ENCODE measurements around the gene HOXD4.

The HOXD4 gene

DNA sequence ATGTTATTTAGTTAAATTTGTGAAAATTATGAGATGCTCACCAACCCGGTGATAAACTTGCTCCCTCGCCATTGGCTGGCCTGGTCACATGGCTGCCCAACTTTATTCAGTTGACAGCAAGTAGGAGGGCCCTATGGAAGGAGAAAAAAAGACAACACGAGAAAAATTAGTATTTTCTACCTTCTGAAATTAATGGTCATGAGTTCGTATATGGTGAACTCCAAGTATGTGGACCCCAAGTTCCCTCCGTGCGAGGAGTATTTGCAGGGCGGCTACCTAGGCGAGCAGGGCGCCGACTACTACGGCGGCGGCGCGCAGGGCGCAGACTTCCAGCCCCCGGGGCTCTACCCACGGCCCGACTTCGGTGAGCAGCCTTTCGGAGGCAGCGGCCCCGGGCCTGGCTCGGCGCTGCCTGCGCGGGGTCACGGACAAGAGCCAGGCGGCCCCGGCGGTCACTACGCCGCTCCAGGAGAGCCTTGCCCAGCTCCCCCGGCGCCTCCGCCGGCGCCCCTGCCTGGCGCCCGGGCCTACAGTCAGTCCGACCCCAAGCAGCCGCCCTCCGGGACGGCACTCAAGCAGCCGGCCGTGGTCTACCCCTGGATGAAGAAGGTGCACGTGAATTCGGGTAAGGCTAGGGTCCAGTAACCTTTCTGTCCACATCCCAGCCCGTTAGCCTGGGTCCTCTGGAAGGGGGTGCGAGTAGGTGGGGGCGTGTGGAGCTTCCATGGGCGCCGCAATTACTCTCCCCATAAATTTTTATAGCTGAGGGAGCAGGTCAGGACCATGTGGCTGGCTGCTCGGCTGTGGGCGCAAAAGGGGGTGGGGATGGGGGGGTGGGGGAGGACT lies at the start of gene HOXD4:
Gene HOXD4, plus strand, starts transcription at position 109 of the 846 bp plus-strand sequence. Its CDS starts 84 bp downstream, at position 193.
- no peak for DNase-seq

DNA sequence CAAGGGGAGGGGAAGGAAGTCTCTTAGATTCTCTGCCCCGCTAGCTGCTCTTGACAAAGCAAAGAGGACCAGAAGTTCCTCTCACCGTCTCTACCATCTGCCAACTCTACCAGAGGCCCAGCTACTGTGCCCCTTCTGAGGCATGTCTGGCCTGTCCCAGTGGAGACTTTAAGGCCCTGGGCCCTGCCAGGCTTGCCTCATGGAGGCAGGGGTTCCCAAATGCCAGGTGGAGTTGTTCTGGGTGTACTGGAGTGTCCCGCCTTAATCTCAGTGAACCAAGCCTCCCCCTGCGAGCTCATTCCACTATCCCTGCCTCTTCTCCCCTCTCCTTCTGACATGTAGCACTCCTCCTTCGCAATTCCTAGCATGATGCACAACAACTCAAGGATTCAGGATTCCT lies 49.5 kb upstream of the HOXD4 start:
- DNase-seq: no peak

DNA sequence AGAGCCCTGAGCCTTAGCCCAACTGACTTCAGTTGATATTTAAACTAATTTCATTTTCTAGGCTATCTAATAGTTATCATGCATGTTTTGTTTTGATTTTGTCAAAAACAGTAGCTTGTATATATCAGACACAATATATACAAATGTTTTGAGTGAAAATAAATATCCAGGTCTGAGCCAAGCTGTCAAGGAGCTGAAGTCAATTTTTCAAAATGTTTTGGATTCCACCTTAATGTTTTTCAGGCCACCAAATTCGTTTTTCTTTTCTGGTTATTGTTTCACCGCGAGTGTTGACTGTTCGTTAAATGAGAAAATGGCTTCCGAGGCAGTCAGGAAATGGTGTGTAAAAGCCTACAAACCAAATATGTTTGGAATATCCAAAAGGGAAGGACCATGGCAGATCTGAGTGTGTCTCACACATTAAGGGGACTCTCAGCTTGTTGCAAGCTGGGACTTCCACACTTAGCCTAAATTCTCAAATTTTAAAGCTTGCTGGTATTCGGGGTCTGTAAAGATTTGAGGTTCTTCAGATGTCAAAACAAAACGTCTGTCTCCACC lies 49.0 kb upstream of the HOXD4 start:
- no peak for DNase-seq

DNA sequence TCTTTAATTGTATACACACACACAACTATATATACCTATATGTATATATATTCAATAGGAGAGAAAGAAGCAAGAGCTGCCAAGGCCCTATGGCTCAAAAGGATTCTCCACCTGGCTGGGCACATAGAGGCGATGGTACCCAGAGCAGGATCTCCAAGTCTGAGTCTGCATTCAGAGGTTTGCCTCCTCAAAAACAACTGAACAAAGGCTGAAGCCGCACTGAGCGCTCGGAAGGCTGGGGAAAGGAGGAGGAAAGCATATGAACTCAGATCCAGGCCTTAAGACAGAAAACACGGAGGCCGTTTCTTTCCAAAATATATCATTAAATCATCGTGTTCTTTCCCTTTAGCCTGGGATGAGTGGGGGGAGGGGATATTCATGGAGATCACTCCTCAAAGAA lies 48.2 kb upstream of the HOXD4 start:
- no peak for DNase-seq

DNA sequence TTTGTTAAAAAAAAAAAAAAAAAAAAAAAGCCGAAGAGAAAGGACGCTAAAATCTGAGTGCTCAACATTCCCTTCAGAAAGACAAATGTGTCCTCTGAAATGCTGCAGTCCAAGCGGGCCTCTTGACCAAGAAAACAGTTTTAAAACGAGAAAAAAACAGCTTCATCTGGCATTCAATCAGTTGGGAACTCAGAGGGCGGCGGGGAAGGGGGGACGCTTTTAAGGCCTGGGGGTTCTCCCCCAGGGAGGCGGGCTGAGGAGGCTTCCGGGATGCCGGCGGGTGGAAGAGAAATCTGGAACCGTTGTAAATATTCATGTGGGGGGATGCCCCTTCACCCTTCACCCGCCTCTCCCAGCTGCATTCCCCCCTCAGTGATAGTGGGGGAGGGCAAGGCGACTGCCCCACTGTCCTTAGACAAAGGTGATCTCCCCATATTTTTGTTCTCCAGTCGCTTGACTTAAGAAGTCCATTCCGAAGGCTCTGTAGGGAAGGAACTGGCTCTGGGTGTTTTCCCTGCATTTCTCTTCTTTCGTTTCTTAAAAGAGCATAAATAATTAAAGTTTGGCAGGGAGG lies 47.5 kb upstream of the HOXD4 start:
- DNase-seq: no peak

DNA sequence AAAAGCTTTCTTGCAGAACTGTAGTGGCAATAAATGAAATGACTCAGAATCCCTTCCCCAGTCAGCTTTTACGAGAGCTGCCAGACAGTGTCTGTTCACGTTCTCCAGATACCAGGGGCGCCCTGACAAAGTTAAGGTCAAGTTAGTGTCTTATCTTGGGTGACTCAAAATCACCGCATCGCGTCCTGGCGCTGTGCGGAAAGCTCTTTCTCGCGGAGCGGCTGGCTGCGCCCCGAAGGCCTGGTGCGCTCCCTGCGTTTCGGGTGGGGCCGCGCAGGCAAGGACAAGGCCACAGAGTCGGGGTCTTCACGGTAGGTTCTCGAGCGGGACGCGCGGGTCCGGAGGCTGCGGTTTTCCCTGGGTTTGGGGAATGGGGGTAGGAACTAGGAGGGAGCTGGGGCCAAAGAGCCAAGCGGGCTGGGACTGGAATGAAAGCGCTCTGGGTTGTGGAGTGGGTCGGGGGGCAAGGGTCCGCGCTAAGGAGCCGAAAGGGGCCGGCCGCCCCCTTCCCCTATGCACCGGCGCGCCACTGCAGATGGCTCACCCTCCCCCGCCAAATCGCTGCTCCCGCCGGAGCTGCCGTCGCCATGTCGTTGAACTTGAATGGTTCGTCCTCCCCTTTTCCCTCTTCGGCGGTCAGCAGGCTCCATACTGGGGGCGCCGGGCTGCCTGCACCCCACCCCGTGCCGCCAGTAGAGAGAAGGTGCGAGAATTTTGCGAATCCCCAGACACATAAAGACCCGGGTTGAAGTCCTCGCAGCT lies 46.9 kb upstream of the HOXD4 start:
- DNase-seq: no peak

DNA sequence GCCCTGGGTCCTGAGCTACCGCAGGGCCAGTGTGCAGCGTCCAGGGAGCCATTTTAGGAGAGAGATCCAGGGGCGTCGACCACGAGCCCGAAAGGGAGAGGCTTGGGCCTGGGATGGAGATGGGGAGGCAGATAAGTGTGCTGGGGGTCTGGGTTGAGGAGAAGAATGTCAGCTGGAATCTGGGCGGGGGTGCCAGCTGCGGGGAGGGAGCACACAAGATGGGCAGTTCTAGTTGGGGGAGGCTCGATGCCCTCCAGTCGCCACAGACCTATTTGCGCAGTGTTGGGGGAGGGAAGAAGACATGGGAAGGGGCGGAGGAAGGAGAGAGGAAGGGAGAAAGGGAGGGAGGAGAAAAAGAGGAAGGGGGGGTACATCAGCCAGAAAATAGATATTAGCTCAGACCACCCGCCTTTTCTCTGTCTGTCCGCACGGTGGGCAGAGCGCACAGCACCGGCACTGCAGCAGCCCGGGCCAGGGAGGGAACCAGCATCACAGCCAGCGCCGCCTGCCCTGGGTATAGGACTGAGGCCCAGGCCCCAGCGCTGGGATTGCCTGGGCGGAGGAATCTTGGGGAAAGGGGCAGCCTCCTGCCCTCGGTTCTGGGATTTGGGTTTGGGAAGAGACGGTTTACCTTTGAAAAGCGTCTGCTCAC lies 46.1 kb upstream of the HOXD4 start:
- no peak for DNase-seq

DNA sequence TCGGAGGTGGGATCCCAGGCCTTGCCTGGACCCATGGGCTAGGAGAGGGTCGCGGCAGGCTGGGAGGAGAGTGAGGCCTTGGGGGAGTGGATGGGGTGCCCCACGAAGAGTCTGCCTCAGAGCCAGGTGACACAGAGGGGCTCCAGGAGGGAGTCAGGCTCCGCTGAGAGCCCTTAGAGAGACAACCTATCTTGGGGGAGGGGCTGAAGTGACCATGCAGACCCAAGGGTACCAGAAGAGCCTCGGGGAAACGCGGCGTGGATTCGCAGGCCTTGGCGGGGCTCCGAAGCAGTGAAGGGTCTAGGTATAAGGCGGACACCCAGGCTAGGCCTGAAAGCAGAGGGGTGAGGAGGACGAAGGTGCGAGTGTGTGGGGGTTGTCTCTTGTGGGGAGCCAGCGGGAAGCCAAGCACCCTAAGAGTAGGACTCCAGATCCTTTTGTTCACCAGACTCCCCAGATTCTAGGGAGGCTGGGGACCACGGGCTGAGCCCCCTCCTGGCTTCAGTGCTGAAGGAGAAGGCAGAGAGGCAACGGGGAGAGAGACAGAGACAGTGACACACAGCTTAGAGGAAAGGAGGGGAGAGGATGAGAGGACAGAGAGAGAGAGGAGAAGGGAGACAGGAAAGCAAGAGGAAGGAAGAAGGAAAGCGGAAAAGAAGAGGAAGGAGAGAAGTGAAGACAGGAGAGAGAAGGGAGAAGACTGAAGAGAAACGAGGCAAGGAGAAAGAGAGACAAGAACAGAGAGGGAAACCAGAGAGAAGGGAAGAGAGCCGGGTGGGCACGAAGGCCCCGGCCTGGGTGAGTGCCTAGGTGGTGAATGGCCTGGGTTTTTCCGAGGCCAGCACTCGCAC lies 45.4 kb upstream of the HOXD4 start:
- DNase-seq: no peak

DNA sequence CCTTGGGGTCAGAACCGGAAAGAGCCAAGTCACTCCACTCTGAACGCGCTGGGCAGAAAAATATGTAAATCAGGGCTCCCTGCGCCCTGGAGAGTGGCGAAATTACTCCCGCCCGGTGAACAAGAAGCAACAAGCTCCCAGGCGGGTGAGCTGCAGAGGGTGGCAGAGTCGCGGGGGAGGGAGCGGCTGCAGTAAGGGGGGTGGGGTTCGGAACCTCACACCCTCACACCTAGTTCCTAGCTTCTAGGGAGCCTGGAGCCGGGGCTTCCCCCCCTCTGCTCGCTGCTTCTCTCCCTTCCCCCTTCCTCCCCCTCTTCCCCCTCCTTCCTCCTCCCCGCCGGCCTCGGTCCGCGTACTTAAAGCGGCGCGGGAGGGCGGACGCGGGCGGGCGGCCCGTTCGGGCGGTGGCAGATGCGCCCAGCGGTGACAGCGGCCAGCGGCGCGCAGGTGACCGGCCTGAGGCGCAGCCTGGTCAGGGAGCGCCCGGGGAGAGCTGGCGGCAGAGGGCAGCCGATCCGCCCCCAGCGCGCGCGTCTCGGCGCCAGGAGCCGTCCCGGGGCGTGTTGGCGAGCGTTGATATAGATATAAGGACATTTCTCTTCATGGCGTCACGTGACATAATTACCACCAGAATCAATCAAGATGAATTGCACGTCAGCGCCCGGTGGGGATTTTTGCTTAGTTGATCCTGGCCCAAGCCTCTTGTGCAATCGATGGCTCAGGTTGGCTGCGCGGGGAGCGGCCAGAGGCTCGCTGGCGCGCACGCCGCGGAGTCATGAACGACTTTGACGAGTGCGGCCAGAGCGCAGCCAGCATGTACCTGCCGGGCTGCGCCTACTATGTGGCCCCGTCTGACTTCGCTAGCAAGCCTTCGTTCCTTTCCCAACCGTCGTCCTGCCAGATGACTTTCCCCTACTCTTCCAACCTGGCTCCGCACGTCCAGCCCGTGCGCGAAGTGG lies 44.5 kb upstream of the HOXD4 start, which contains the start of gene HOXD11:
Gene HOXD11, plus strand, starts transcription at position 700 of the 959 bp plus-strand sequence. Its CDS starts 76 bp downstream, at position 776.
- DNase-seq: no peak

DNA sequence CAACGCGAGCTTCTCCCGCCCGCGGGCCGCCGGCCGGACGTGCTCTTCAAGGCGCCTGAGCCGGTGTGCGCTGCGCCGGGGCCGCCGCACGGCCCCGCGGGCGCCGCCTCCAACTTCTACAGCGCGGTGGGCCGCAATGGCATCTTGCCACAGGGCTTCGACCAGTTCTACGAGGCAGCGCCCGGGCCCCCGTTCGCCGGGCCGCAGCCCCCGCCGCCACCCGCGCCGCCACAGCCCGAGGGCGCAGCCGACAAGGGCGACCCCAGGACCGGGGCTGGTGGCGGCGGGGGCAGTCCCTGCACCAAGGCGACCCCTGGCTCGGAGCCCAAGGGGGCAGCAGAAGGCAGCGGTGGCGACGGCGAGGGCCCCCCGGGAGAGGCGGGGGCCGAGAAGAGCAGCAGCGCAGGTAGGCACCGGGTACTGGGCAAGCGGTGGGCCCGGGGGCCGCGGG lies 43.6 kb upstream of the HOXD4 start:
- DNase-seq: no peak

DNA sequence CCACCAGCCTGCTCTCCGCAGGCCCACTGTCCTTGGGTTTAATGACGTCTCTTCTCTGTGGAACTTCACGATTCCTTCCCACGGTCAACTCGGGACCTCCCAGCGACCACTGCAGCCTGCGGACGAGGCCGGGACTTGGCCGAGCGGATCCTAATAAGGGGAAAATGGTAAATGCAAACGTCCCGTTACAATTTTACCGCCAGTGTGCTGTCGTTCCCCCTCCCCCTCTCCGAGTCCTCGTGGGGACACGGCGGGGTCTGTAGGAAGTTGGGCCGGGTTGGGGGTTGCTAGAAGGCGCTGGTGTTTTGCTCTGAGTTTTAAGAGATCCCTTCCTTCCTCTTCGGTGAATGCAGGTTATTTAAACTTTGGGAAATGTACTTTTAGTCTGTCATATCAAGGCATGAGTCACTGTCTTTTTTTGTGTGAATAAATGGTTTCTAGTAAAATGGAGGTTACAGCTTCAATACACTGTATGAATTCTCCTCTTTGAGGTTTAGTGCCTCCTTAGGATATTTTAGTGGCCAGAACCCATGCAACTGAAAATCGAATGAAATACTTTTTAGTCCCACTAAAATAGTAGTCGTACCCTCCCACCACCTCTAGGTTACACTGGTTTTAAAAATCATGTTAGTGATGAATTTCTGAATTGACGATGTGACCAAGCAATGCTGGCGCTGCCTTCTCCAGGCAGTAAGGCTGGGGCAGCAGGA lies 42.0 kb upstream of the HOXD4 start:
- DNase-seq: no peak

DNA sequence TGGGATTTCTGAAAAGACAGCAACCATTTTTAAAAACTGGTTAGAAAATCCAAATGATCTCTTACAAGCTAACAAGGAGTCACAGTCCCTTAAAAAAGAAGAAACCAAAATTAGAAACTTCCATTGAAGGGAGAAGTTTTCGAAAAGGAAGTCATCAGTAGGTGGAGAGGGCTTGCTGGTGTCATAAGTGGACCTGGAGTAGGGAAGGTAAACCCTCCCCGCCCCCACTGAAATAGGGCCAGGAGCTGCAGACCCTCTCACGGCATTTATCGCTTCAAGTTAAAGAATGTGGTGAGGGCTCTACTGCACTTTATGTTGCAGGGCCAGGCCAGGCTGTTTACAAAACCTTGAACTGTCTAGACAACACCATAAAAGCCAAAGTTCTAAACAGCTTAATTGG lies 41.4 kb upstream of the HOXD4 start:
- DNase-seq: no peak

DNA sequence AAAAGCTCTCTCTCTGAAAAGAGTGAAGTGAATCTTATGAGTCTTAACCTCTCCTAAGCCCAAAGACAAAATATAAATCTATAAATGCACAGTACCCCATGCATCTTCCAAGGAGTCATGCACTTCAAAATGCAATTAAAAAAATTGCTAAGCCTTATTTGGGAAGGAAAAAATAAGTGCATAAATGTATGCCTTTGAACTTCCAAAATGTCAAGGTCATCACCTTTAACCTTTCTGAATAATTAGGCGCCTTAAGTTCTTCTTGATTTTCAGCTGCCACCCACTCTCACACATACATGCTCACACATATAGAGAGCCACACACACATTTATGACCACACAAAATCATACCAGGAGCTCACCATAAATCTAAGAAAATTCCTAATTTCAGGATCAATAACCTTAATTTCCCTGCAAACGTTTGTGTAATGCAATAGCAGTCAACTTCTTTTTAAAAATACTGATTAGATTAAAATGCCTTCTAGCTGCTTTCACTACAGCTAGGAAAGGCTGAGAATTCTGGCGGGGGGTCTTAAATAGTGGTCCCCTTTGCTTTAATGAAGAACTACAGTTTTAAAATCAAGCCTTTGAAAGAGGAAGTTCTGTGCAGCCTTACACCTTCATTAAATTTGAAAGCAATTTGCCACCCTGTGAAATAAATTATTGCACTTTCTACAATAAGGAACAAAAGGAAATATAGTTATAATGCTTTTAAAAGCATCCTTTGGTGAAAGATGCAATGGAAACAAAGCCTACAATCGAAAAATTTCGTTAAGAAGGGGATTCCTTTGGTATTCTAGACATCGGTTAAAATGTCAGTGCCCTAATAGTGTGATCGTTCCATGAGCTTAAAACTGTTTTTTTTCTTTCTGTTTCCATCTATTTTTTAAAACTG lies 40.7 kb upstream of the HOXD4 start:
- no peak for DNase-seq

DNA sequence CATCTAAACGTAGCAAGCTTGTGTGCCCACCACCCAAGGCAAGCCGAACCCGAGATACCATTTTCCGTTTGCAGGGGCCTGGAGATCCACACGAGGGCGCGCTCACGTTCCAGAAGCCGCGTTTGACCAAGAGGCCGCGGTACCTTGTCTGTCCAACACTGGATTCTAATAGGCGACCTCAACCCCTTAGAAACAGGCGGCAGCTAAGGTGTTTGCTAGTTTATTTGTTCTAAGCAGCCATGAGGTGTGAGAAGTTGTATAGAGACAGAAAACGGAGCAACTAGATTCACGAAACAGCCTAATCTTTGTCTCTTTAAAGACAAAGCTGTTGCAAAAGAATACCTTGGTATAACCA lies 40.1 kb upstream of the HOXD4 start:
- DNase-seq: no peak

DNA sequence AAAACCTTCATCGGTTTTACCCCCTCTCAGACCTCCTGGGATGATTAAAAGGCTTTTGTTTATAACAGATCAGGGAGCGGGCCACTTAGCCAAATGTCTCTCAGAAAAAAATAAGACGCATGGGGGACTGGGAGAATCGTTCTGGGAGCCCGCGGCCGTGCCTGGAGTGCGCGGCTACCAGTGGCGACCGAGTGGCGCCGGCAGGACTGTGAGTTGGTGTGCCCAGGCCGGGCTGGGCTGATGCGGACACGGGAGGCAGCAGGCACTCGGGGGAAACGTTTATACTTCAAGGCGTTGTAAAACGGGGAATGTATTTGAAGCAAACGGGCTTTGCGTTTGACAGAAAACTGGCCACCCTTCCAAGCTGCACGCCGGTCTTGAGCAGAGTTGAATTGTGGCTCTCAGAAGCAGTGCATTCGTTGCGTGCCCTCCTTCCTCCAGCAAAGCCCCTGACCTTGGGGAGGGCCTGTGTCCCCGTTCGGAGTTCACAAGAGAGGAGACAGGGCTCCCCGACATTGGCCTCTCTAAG lies 39.4 kb upstream of the HOXD4 start:
- no peak for DNase-seq

DNA sequence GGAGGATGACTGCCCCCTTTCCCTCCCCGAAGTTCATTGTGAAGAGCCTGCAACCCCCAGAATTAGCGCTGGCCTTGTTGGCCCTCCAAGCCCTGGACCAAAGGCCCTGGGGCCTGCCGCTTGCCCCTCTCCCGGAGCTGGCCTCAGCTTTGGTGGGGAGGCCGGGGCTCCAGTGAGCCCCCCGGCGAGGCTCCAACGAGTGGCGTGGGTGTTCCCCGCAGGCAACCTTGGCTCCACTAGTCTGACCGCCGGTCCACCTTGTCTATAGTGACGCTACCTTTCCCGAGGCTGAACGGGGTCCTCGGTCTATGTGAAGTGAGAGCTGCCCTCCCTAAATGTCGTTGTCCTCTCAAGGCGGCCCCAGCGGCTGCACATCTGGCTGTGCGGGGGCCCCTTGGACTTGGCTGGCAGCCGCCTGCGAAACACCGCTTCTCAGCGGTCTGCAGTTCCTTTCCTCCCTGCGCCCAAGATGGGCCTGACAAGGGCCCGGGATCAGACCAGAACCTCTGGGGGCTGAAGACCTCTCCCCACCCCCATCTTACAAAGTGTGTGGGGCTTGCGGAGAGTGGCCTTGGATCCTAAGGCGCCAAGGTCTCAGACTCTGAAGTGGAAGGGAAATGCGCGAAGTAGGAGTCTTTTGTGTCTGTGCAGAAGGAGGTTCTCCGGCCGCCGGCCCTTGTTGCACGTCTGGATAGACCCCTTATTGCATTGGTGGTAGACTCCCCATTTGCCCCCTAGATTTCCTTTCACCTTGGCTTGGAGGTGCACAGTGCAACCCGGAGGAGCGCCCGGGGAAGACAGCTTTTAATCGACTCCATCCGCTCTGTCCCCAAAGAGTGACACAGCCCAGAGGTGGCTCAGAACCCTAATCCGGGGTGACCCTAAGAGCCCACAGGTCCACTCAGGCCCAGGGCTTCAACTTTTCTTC lies 38.7 kb upstream of the HOXD4 start:
- DNase-seq: no peak

DNA sequence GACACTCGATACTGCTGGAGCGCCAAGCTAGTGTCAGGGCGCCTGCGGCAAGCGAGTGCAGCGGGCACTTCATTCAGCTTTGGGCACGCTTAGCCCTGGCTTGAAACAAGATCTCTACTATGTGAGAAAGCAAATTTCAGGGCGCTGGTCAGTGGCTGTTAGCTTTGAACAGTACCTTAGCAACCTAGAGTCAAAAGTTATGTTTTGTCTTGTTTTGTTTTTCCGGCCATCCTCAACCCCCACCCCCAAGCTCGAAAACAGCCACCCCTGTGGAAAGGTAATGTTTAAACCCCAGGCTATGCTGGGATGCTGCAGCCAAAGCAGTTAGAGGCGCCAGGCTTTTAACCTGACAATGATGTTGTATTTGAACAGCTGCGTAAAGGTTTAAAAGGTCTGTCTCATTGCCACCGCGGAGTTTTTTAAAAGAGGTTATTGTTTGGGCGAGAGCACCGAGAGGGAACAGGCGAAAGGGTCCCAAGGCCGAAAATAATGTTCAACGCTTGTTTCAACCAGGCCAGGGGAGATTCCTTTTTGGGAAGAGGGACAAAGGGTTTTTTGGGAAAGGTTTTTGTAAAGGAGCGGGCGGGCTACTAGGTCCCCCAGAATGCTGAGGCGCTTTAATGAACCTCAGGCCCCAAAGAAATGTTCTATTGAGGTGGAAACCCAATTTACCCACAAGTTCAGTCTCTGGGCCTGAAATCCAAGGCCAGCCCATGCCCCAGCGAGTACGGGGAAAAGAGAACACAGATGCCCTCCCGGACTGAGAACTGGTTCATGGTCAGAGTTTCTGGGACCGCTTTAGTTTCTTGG lies 37.0 kb upstream of the HOXD4 start:
- no peak for DNase-seq
